ENCODE results near the gene BCL2L13.
"Not testable (repeated sequence)": the region's sequence is repeated elsewhere in the genome, so short reads cannot be mapped to it uniquely, and the experiment has no call there.

BCL2L13 gene

DNA sequence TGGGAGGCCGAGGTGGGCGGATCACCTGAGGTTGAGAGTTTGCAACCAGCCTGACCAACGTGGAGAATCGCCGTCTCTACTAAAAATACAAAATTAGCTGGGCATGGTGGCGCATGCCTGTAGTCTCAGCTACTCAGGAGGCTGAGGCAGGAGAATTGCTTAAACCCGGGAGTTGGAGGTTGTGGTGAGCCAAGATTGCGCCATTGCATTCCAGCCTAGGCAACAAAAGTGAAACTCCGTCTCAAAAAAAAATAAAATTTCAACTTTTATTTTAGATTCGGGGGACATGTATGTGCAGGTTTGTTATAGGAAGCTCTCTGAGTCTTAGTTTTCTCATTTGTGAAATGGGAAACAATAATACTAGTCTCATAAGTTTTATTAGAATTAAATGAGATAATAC lies 58.6 kb downstream of the BCL2L13 start:
- DNase-seq: not testable (repeated sequence)

DNA sequence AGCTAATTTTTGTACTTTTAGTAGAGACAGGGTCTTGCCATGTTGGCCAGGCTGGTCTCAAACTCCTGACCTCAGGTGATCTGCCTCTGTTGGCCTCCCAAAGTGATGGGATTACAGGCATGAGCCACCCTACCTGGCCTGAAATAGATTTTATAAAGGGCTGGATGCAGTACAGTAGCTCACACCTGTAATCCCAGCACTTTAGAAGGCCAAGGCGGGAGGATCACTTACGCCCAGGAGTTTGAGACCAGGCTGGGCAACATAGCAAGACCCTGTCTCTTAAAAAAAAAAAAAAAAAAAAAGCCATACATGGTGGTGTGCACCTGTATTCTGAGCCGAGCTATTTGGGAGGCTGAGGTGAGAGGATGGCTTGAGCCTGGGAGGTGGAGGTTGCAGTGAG lies 59.7 kb downstream of the BCL2L13 start:
- not testable (repeated sequence) for DNase-seq

DNA sequence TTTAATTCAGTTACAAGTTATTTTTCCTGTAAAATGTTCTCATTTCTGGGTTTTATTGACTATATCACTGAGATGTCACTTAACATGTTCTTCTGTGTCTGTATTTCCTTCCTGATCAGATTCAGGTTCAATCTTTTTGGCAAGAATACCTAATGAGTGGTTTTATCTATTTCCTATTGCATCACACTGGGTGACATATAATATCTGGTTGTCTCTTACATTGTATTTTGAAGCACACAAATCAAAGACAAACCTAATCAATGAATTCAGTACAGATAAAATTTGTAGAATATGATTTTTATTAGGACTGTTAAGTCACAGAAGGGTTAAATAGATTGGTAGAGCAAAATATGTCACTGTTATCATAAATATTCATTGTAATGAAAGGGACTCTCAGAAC lies 60.4 kb downstream of the BCL2L13 start:
- DNase-seq: no peak

- no peak for DNase-seq
These were observed 61.3 kb downstream of the BCL2L13 start for GRCh38 chr22:17699696-17700340.

- DNase-seq: no peak
These were observed 62.2 kb downstream of the BCL2L13 start for GRCh38 chr22:17700778-17701177.

GRCh38 chr22:17703811-17704210 lies 65.3 kb downstream of the BCL2L13 start:
- no peak for DNase-seq

DNA sequence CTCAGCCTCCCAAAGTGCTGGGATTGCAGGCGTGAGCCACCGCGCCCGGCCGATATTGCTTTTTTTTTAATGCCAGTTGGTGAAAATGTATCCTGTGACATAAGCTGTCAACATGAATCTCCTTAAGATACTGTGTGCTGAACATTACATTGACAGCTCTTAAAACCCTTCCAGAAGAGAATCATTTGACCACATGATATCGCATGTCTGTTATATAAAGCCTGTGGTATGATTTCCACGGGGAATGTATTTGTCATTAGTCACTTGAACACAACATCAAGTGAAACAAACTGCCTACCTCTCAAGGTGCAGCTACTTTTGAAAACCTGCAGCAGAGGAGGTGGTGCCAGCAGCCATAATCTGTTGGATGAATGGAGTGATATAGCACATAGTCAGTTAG lies 67.0 kb downstream of the BCL2L13 start:
- DNase-seq: no peak

- DNase-seq: no peak
These were observed 67.7 kb downstream of the BCL2L13 start for GRCh38 chr22:17705951-17706900.

DNA sequence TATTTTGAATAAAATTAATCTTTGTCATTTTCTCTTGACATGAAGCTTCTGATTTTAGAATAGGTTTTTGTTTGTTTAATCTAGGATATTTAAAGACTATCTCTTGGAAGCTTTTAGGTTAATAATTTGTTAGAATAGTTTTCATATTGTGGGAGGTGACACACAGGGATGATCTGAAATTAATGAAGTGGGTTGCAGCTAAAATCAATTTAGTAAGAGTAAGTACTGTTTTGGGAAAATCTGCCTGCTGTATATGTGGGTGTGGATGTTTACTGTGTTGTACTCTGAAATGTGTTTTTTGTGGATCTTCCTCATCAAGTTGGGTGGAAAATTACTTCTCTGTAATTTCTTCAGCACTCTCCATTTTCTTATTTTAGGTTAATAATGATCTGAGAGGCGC lies 68.4 kb downstream of the BCL2L13 start:
- no peak for DNase-seq

DNA sequence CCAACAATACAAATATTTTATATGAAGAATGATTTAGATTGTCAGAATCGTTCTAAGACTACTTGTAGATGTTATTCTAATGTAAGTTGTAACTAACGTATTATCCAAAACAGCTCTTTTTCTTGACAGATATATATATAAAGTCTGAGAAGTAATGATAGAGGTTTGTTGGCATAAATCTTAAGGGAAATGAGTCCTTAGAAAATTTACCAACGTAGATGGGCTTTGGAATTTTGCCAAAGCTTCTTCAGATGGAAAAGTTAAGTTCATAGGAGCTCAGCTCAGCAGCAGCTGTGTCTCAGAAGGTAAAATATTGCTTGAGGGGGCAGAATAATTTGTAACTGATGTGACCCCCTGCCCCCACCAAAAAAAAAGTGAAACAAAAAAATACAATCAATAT lies 69.0 kb downstream of the BCL2L13 start:
- DNase-seq: no peak

- no peak for DNase-seq
These were observed 71.5 kb downstream of the BCL2L13 start for GRCh38 chr22:17710023-17710422.

- DNase-seq: no peak
These were observed 73.9 kb downstream of the BCL2L13 start for GRCh38 chr22:17712441-17712840.

- no peak for DNase-seq
These were observed 78.0 kb downstream of the BCL2L13 start for GRCh38 chr22:17716529-17716928.

GRCh38 chr22:17717708-17718107 lies 79.2 kb downstream of the BCL2L13 start:
- no peak for DNase-seq

DNA sequence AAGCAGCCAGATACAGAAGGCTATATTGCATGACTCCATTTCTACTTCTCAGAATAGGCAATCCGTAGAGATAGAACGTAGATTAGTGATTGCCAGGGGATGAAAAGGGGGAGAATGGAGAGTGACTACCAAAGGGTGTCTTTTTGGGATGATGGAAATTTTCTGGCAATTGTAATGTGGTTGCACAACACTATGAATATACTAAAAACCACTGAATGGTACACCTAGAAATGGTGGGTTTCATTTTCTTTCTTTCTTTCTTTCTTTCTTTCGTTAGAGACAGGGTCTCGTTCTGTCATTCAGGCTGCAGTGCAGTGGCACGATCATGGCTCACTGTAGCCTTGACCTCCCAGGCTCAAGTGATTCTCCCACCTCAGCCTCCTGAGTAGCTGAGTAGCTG lies 81.4 kb downstream of the BCL2L13 start:
- no peak for DNase-seq

DNA sequence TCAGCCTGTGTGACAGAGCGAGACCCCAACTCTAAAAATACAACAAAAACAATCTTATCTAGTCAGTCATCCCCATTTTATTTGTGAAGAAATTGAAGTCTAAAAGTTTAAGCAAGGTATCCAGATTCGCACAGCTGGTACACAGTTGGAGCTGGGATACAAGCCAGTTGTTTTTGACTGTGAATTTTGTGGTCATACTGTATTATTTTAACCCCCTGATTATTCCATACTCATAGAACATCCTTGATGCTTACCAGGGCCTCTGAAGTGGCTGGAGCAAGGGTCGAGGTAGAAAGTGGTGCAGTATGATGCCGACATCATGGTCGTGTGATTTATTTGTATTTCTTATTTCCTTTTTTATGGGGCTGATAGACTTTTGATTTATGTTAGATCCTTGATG lies 85.7 kb downstream of the BCL2L13 start:
- DNase-seq: no peak

DNA sequence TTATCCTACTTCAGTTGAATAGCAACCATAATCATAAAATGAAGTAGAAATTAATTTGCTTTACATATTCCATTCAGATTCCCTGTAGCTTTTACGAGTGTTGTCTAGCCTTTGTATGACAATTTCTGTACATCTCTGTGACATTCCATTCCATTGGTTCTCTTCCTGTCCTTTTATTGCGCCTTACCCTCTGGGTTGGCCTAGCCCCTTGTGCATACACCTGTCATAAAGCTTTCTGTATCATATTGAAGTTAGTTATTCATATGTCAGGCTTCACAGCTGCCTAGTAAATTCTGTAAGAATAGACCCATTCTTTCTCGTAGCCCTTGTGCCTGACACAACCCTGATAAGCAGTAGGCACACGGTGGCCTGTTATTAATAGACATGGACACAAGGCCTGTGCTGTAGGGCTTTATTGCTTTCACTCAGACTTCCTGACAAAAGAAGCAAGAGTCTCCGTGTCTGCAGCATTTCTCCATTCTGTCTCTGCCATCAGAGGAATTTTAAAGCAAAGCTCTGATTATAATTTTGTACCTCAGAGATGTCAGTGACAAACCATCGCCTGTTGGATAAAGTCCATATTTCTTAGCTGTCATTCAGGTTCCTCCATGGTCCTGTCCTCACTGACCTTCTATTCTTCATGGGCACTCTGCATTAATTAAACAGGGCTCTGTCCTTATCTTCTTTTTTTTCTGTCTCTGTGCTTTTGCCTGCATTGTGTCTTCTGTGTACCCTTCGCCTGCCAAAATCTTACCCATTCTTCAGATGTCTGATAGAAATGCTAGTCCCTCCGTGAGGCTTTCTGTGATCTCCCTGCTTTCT lies 86.3 kb downstream of the BCL2L13 start:
- no peak for DNase-seq

DNA sequence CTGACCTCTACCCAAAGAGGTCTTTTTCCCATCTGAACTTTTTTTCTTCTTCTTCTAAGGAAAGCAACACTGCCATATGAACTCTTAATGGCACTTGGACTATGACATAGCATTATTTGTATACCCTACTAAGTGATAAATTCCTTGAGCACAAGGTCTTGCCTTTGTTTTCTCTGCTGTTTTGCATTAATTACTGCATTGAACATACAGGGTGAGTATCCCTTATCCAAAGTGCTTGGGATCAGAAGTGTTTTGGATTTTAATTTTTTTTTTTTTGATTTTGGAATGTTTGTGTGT lies 86.9 kb downstream of the BCL2L13 start:
- no peak for DNase-seq

DNA sequence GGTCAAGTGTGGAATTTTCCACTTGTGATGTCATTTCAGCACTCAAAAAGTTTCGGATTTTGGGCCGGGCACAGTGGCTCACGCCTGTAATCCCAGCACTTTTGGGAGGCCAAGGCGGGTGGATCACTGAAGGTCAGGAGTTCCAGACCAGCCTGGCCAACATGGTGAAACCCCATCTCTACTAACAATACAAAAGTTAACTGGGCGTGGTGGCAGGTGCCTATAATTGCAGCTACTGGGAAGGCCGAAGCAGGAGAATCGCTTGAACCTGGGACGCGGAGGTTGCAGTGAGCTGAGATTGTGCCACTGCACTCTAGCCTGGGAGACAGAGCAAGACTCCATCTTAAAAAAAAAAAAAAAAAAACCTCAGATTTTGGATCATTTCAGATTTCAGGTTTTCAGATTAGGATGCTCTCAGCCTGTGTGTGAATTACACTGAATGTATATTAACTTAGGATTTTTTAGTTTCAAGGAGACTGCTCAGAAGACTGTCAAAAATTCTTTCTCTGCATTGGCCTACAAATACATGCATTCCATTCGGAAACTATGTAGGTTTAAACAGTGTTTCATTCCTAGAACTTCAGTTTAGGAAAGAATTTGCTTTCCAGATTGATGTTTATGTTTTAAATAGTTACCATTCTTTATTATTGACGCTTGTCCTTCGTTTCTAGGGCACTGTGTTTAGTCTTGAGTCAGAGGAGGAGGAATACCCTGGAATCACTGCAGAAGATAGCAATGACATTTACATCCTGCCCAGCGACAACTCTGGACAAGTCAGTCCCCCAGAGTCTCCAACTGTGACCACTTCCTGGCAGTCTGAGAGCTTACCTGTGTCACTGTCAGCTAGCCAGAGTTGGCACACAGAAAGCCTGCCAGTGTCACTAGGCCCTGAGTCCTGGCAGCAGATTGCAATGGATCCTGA lies 87.7 kb downstream of the BCL2L13 start:
- no peak for DNase-seq

- DNase-seq: no peak
These were observed 88.7 kb downstream of the BCL2L13 start for GRCh38 chr22:17726928-17727897.

GRCh38 chr22:17728786-17729185 lies 90.2 kb downstream of the BCL2L13 start:
- no peak for DNase-seq
